ENCODE measurements around the gene SEPHS1.

Gene SEPHS1

GRCh38 chr10:13328613-13329012, 19.5 kb downstream of the SEPHS1 start:
- no peak for DNase-seq (ENCODE audit: low read depth in 1 of 2, low spot score in 1 of 2)

- no peak for DNase-seq (ENCODE audit: low read depth in 1 of 2, low spot score in 1 of 2)
These were observed 20.0 kb downstream of the SEPHS1 start for GRCh38 chr10:13328126-13328525.

GRCh38 chr10:13327534-13327933, 20.6 kb downstream of the SEPHS1 start:
- DNase-seq (ENCODE audit: low read depth in 1 of 2, low spot score in 1 of 2): no peak

- DNase-seq (ENCODE audit: low read depth in 1 of 2, low spot score in 1 of 2): no peak
These were observed 25.4 kb downstream of the SEPHS1 start for GRCh38 chr10:13322615-13323148.

- DNase-seq (ENCODE audit: low read depth in 1 of 2, low spot score in 1 of 2): no peak
These were observed 26.5 kb downstream of the SEPHS1 start for GRCh38 chr10:13321576-13321975.

DNA sequence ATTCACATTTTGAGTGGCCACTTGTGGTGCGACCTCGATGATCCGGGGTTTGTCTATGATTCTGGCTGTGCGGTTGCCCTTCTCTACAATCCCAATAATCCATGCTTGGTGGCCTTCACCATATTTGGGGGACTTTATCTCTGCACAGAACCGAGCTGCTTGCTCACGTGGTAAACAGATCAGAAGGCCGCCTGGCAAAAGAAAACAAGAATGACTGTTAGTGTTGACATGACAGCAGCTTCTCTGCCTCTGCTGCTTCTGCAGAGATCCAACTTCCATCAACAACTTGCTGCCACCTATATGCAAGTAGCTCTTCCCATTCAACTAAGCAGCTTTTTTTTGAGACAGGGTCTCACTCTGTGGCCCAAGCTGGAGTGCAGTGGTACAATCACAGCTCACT, 28.9 kb downstream of the SEPHS1 start:
- DNase-seq (ENCODE audit: low read depth in 1 of 2, low spot score in 1 of 2): no peak

- DNase-seq (ENCODE audit: low read depth in 1 of 2, low spot score in 1 of 2): no peak
These were observed 30.6 kb downstream of the SEPHS1 start for GRCh38 chr10:13317474-13317873.

DNA sequence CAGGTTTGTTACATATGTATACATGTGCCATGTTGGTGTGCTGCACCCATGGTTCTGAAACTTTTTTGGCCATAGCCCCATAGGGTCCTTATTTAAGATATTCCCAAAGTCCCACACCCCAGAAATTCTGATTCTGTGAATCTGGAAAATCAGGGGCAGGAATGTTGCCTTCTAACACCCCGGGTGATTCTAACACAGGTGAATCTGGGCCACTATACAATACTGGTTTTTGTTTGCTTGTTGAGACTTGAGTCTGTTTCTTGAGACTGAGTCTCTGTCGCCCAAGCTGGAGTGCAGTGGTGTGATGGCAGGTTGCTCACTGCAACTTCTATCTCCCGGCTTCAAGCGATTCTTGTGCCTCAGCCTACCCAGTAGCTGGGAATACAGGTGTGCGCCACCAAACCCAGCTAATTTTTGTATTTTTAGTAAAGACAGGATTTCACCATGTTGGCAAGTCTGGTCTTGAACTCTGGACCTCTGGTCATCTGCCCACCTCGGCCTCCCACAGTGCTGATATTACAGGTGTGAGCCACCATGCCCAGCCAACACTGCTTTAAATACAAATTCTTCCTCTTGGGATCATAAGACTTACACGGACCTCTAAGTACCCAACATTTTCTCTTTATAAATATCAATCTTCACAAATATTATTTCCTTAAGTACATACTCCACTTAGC, 31.3 kb downstream of the SEPHS1 start:
- DNase-seq (ENCODE audit: low read depth in 1 of 2, low spot score in 1 of 2): no peak

GRCh38 chr10:13315361-13315760, 32.7 kb downstream of the SEPHS1 start:
- no peak for DNase-seq (ENCODE audit: low read depth in 1 of 2, low spot score in 1 of 2)

GRCh38 chr10:13311177-13311575, 36.9 kb downstream of the SEPHS1 start:
- DNase-seq (ENCODE audit: low read depth in 1 of 2, low spot score in 1 of 2): no peak

- no peak for DNase-seq (ENCODE audit: low read depth in 1 of 2, low spot score in 1 of 2)
These were observed 37.4 kb downstream of the SEPHS1 start for GRCh38 chr10:13310518-13311176.

GRCh38 chr10:13309792-13310191, 38.3 kb downstream of the SEPHS1 start:
- DNase-seq (ENCODE audit: low read depth in 1 of 2, low spot score in 1 of 2): no peak

GRCh38 chr10:13308096-13308495, 40.0 kb downstream of the SEPHS1 start:
- DNase-seq (ENCODE audit: low read depth in 1 of 2, low spot score in 1 of 2): no peak

DNA sequence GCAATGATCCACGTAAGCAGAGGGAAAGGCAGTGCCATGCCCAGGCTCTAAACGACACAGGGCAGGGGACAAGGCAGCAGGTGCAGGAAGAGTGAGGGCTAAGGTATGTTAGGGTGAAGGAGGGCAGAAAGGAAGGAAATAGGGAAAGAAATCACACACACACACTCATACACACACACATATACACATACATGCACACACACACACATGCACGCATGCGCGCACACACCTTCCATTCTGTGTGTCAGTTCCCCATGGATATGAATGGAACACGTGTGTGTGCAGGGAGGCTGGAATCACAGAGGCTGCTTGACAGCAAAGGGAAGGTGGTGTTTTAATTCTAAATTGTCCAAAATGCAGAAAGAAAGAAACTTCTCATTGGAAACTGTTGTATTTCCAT, 42.0 kb downstream of the SEPHS1 start:
- no peak for DNase-seq (ENCODE audit: low read depth in 1 of 2, low spot score in 1 of 2)

DNA sequence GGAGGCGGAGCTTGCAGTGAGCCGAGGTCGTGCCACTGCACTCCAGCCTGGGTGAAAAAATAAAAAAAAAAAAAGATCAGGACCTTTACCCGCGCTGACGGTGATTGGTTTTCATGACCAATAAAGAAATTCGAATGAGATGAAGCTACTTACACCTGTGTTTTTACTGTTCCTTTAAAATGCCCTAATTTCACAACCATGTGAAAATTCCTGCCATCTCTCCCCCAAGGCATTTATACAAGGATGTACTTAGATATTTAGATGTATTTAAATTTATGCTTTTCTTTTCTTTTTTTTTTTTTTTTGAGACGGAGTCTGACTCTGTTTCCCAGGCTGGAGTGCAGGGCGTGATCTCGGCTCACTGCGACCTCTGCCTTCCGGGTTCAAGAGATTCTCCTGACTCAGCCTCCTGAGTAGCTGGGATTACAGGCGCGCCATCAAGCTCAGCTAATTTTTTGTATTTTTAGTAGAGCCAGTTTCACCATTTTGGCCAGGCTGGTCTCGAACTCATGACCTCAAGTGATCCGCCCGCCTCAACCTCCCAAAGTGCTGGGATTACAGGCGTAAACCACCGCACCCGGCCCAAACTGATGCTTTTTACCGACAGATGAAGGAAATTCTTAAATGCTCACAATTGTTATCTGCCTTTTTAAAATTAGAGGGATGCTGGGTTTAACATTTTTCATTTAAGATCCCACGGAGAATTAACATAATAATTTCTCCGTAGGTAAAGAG, 45.1 kb downstream of the SEPHS1 start:
- DNase-seq (ENCODE audit: low read depth in 1 of 2, low spot score in 1 of 2): no peak

DNA sequence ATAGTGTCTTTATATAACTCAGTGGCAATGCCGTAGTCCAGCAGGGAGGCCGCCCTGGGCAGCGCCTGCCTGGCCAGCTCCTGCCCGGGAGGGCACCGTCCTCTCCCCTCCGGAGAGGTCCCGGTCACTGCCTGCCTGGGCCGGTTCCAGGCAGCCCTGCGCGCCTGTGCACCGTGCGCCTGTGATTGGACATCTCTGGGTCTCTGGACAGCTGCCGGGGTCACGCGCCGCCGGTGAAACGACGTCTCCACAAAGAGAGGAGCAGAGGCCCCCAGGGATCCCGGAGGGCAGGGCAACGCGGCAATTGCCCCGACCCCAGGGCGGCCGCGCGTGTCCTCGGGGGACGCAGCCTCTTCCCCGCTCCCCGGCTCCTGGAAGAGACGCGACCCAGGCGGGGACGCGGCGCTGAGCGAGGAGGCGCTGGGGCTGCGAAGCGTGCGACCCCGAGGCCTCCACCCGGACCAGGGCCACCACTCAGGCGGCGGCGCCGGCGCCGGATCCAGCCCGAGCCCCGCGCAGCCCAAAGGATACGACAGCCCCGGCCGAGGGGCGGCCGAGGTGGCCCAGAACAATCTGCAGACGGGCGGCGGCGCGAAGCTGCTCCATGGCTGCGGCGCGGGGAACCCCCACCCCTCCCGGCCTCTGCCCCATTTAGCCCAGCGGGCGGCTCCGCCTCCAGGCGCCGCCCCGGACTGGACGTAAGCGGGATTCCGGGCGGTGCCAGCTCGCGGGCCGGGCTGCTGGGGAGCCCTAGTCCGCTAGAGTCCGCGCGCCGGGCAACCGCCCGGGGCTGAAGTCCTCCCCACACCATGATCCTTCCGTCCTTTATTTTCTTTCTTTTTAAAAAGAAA, 48.4 kb downstream of the SEPHS1 start, which contains the start of gene PHYH:
TSS of gene PHYH (minus strand) at position 628 of the 851 bp plus-strand sequence. CDS start at position 606, 22 bp downstream.
- DNase-seq (ENCODE audit: low read depth in 1 of 2, low spot score in 1 of 2): peak; percentile 50 to 57

- no peak for DNase-seq (ENCODE audit: low read depth in 1 of 2, low spot score in 1 of 2)
These were observed 49.2 kb downstream of the SEPHS1 start for GRCh38 chr10:13298748-13299436.

- no peak for DNase-seq (ENCODE audit: low read depth in 1 of 2, low spot score in 1 of 2)
These were observed 51.6 kb downstream of the SEPHS1 start for GRCh38 chr10:13296476-13296875.

DNA sequence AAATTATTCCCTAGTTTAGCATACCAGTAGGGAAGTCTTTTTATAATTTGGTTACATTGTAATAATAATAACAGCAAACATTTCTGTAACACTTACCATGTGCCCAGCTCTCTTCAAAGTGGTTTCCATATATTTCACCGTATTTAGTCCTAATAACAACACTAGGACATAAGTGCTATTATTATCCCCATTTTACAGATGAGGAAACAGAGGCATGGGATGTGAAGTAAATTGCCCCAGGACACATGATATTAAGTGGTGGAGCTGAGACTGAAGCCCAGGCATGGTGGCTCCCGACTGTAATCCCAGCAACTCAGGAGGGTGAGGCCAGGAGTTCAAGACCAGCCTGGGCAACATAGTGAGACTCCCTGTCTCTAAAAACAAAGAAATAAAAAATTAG, 53.3 kb downstream of the SEPHS1 start:
- DNase-seq (ENCODE audit: low read depth in 1 of 2, low spot score in 1 of 2): no peak

Measured in activated CD4-positive, alpha-beta T cell treated with anti-CD3 and anti-CD28 coated beads, Interleukin-2, amount 50 U/mL, for 24 hours (primary cell).